ENCODE data around the gene NUDT8. TPM values are rescaled to one million over a fixed set of nuclear protein-coding genes. Genes with fewer than 3 reads are reported as not detected.
A peak's percentile ranks its signal among the peaks of the same experiment; 100 is the strongest.

NUDT8 gene
- total and polyA plus RNA-seq, 2 donors (not counting 1 experiment from before 2014, with no cell fraction given), result 6.9 to 7.1 TPM

GRCh38 chr11:67584205-67584880 is 45.4 kb downstream of the NUDT8 start:
- Histone ChIP-seq H3K27ac (ENCODE audit: low read length in 2 of 2) (peak overlapping the region; percentile 51 to 91), H3K9me3 (ENCODE audit: control extremely low read depth in 1 of 3, control insufficient read depth in 2 of 3, insufficient read depth in 1 of 3, low read length in 2 of 3) (peaks cover 0 to 7% (median 0%) of the 10 kb centered on the region in 3 donors), H3K79me2 (ENCODE audit: control insufficient read depth, insufficient read depth, low read length) (no peaks in the 10 kb centered on the region), H3K27me3 (replicated peaks in 1 of 4; ENCODE audit: control extremely low read depth in 1 of 4, control insufficient read depth in 3 of 4, insufficient read depth in 4 of 4, low read length in 3 of 4) (no peaks in the 10 kb centered on the region), H3K9ac (ENCODE audit: low read length) (peak overlapping the region; percentile 71), H3K4me3 (ENCODE audit: control extremely low read depth in 1 of 5, extremely low read depth in 1 of 5, insufficient read depth in 1 of 5, low read depth in 2 of 5, low read length in 4 of 5) (peak overlapping the region in 4 of 5 experiments; percentile 48 to 69 (median 62)), H3K4me2 (replicated peaks; ENCODE audit: low read depth, low read length, poor library complexity, severe bottlenecking) (peak overlapping the region; percentile 94), H4K20me1 (ENCODE audit: control insufficient read depth, insufficient read depth, low read length, poor library complexity, severe bottlenecking) (no peaks in the 10 kb centered on the region), H3K36me3 (replicated peaks in 1 of 2; ENCODE audit: control extremely low read depth in 1 of 2, control insufficient read depth in 1 of 2, extremely low read depth in 1 of 2, insufficient read depth in 2 of 2, low read length in 1 of 2) (no peaks in the 10 kb centered on the region), H2AFZ (ENCODE audit: insufficient read depth, low read depth, low read length, poor library complexity, severe bottlenecking) (peak overlapping the region; percentile 79), H3K4me1 (ENCODE audit: control insufficient read depth in 2 of 2, insufficient read depth in 2 of 2, low read length in 2 of 2) (peaks cover 70 to 76% of the 10 kb centered on the region in 2 donors)
- peak overlapping the region; percentile 75 for H3K4me3 Mint-ChIP-seq
- H3K4me1 Mint-ChIP-seq, result peaks cover 70% of the 10 kb centered on the region
- H3K27me3 Mint-ChIP-seq, result peaks cover 1% of the 10 kb centered on the region
- peaks cover 3% of the 10 kb centered on the region for H3K9me3 Mint-ChIP-seq (ENCODE audit: insufficient read depth)
- H3K27ac Mint-ChIP-seq, result peak overlapping the region; percentile 100
- intact Hi-C loops (cut with micrococcal nuclease), result loop anchor here (10.0 kb wide), 2 partner anchors 180 to 320 kb away; partner anchors contain the start of genes GRK2, PPP1CA and TBC1D10C
- ATAC-seq (ENCODE audit: low read depth) (no peak), DNase-seq (peak; percentile 61)
- CTCF ChIA-PET, result interaction anchor here (0.6 to 3.6 kb wide), 6 partner anchors 8 to 51 kb away, joined by 5 to 30 read pairs (median 12); partner anchors contain the start of gene NUDT8
- POLR2A ChIA-PET, result interaction anchor here (0.5 to 1.8 kb wide), 8 partner anchors 15 to 170 kb away, joined by 3 to 6 read pairs (median 5); partner anchors contain the start of genes NUDT8 and TMEM134
- WGBS (ENCODE audit: insufficient coverage), result 28% methylated on average over 18 of the region's 33 CpGs
- no peak for TF ChIP-seq EZH2 (IDR thresholded peaks at IDR 0.05; ENCODE audit: borderline replicate concordance, insufficient read depth, low read depth, low read length, poor library complexity, severe bottlenecking)
- TF ChIP-seq CTCF (IDR thresholded peaks at IDR 0.05), result no peak

All from B cell (primary cell).